ENCODE measurements around the gene DRC1.

DRC1 gene

DNA sequence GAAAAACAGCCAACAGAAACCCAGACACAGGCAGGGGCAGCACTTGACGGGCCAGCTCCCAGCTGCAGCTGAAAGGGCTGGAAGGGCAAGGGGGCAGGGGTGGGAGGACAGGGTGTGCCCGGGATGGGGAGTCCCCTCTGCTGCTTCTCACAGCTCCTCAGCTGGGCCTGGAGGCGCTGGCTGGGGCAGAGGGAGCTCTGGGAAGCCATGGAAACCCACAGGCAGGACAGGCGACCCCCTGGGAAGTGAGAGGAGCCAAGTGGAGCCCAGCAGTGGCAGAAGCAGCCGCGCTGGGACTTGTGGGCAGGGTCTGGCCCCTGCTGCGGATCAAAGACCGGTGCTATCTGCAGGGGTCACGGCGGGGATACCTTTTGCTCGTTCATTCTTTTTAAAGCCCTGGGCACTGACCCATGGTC, 55.5 kb downstream of the DRC1 start:
- TF ChIP-seq, protein P1, sequence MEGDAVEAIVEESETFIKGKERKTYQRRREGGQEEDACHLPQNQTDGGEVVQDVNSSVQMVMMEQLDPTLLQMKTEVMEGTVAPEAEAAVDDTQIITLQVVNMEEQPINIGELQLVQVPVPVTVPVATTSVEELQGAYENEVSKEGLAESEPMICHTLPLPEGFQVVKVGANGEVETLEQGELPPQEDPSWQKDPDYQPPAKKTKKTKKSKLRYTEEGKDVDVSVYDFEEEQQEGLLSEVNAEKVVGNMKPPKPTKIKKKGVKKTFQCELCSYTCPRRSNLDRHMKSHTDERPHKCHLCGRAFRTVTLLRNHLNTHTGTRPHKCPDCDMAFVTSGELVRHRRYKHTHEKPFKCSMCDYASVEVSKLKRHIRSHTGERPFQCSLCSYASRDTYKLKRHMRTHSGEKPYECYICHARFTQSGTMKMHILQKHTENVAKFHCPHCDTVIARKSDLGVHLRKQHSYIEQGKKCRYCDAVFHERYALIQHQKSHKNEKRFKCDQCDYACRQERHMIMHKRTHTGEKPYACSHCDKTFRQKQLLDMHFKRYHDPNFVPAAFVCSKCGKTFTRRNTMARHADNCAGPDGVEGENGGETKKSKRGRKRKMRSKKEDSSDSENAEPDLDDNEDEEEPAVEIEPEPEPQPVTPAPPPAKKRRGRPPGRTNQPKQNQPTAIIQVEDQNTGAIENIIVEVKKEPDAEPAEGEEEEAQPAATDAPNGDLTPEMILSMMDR (IDR thresholded peaks at IDR 0.05; ENCODE audit: insufficient read depth, low read depth, low read length, missing control alignments): no peak
- DNase-seq (ENCODE audit: low read depth): no peak
- H3K4me3 ChIP-seq (ENCODE audit: low read depth, low read length): no peak overlapping the region

DNA sequence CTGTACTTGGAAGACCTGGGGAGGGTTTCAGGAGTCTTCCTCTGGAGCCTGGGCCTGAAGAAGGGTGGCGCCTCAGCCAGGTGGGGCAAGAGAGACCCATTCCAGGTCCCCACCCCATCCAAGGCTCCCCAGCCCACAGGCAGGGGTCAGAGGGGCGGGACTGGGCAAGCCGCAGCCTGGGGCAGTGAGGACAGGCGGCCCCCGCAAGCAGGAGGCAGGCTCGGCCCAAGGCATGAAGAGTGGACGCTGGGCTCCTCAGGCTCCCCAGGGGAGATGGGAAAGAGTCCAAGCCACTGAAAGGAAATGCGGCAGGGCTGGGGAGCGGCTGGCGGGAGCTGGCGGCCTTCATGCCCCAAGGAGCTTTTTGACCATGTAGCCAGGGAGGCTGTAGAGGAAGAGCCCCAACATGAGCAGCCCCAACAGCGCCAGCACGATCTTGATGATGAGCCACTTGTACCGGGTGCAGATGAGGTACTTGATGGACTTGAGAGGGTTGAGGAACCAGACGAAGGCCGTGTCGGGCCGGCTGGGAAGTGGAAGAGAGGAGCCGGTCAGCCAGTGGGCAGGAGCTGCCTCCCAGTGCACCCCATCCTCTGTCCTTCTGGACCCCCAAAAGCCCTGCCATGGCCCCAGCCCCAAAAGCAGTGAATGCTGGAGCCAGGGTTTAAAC, 56.1 kb downstream of the DRC1 start:
- no peak for DNase-seq (ENCODE audit: low read depth)
- H3K4me3 ChIP-seq (ENCODE audit: low read depth, low read length): no peak overlapping the region
- TF ChIP-seq, protein P1 (IDR thresholded peaks at IDR 0.05; ENCODE audit: insufficient read depth, low read depth, low read length, missing control alignments): no peak

DNA sequence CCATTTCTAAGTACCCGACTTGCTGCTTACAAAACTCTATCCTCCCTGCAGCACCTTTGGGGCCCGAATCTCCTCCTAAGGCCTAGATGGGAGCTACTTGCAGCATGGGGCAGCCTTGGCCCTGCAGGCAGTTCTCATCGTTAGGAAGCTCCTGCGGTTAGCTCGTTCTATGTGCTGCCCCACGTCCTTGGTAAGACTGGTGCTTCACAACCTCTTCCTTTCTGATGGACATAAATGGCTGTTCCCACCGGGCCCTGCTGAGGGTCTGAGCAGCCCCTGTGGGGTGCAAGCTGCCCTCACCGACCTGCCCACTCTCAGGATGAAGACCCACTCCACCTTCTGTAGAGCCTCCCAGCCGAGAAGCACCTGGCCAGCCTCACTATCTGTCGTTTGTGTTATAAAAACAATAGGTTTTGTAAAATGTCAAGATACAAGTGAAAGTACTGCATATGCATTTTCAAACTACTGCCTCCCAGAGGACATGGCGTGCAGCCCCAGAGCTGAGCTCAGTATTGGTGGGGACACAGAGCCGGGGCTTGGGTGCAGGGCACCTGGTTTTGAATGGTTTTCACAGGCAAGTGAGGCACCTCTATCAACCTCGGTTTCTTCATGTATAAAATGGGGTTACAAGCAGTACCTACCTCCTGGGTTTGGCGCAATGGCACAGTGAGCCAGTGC, 56.8 kb downstream of the DRC1 start:
- TF ChIP-seq, protein P1 (IDR thresholded peaks at IDR 0.05; ENCODE audit: insufficient read depth, low read depth, low read length, missing control alignments): no peak

DNA sequence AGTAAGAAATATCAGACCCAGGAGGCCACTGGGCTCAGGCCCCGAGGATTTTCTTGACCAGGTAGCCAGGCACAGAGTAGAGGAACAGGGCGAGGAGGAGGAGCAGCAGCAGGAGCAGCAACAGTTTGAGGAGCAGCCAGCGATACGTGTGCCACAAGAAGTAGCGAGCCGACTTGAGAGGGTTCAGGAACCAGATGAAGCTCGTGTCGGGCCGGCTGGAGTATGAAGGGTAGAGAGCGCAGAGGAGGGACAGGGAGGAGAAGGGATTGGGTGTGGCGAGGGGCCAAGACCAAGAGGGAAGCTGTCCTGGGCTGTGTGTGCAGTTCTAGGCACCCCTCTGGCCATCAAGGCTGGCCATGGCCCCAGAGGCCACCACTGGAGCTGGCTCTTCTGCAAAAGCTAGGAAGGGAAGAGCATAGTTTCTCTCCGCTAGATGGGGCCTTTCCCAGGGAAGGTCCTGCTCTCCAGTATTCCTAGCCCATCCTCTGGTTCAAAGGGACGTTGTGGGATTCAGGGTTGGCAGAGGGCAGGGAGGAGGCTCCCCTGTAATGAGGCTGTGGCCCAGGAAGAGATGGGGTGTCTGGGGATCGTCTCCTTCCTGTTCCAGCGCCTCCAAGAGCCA, 58.4 kb downstream of the DRC1 start:
- DNase-seq (ENCODE audit: low read depth): no peak
- H3K4me3 ChIP-seq (ENCODE audit: low read depth, low read length): no peak overlapping the region

More for the DNA sequence above, 56.8 kb downstream of the DRC1 start:
- DNase-seq (ENCODE audit: low read depth): no peak
- no peak overlapping the region for H3K4me3 ChIP-seq (ENCODE audit: low read depth, low read length)

DNA sequence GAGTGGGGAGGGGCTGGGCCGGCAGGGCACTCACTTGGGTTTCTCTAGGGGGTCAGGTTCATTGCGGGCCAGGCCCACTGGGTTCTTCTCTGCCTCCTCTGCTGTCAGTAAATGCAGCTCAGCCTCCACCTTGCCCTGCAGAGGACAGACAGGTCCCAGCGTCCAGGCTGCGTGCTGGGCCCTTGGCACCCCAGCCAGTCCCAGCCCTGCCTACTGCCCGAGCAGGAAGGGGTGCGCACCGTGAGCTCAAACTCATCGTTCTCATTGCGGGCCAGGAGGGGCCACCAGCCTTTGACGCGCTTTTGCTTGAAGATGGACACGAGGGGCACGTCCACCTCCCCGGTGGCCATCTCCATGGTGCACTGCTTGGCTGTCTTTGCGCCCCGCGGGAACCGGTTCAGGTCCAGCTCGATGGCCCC, 58.9 kb downstream of the DRC1 start:
- TF ChIP-seq, protein P1 (IDR thresholded peaks at IDR 0.05; ENCODE audit: insufficient read depth, low read depth, low read length, missing control alignments): no peak
- no peak for DNase-seq (ENCODE audit: low read depth)
- H3K4me3 ChIP-seq (ENCODE audit: low read depth, low read length): no peak overlapping the region

More for the DNA sequence above, 58.4 kb downstream of the DRC1 start:
- TF ChIP-seq, protein P1 (IDR thresholded peaks at IDR 0.05; ENCODE audit: insufficient read depth, low read depth, low read length, missing control alignments): no peak

DNA sequence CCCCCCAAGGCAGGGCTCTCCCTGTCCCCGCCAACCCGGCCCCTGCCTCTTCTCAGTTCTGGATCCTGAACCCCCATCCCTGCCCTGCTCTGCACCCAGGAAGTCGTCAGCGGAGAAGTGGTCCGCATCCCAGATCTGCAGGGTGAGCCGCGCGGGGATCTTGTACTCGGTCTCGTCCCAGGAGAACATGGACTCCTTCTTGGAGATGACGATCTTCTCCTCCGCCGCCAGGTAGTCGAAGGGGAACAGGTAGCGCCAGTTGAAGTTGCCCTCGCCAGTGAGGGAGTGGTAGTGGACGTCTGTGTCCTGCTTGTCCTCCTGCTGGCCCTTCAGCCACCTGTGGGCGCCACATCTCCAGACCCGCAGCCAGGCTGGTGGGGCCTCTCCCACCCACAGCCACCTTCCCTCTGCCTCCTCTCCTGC, 59.9 kb downstream of the DRC1 start:
- TF ChIP-seq, protein P1 (IDR thresholded peaks at IDR 0.05; ENCODE audit: insufficient read depth, low read depth, low read length, missing control alignments): no peak
- no peak overlapping the region for H3K4me3 ChIP-seq (ENCODE audit: low read depth, low read length)
- no peak for DNase-seq (ENCODE audit: low read depth)
